Measurements from ENCODE around the gene COL19A1.

DNA sequence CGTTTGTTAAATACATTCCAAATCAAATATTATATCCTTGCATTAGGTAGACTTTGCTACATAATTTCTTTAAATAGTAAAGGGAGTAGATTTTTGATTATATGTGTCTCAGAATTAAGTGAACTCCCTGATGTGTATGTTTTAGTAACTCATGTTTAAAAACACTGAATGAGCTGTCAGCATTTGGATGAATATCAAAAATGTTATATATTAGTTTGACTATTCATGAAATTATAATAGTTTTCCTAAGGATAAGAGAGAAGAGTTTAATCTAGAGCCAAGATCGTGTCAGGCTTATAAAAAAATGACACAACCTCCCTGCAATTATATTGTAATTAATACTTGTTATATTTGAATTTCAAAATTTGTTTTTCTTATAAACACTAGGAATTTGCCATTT lies 195.2 kb downstream of the COL19A1 start:
- TF ChIP-seq, protein P1, sequence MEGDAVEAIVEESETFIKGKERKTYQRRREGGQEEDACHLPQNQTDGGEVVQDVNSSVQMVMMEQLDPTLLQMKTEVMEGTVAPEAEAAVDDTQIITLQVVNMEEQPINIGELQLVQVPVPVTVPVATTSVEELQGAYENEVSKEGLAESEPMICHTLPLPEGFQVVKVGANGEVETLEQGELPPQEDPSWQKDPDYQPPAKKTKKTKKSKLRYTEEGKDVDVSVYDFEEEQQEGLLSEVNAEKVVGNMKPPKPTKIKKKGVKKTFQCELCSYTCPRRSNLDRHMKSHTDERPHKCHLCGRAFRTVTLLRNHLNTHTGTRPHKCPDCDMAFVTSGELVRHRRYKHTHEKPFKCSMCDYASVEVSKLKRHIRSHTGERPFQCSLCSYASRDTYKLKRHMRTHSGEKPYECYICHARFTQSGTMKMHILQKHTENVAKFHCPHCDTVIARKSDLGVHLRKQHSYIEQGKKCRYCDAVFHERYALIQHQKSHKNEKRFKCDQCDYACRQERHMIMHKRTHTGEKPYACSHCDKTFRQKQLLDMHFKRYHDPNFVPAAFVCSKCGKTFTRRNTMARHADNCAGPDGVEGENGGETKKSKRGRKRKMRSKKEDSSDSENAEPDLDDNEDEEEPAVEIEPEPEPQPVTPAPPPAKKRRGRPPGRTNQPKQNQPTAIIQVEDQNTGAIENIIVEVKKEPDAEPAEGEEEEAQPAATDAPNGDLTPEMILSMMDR (IDR thresholded peaks at IDR 0.05; ENCODE audit: low read depth, low read length): no peak
- no peak for TF ChIP-seq EZH2phosphoT487 (IDR thresholded peaks at IDR 0.05; ENCODE audit: low read depth)

All from OCI-LY3 (cell line).